HepG2 (cell line): Measurements from ENCODE around the gene LYRM4. TPM values are rescaled to one million over a fixed set of nuclear protein-coding genes. Genes with fewer than 3 reads are reported as not detected.

Experiments used
- DMAP1 ChIP-seq: IDR thresholded peaks from 2 replicates; pipeline ENCODE4 v1.6.1; 2016
- HMGA1 ChIP-seq: sonication (generic); formaldehyde crosslinking; conservative IDR thresholded peaks from 2 replicates; pipeline ENCODE4 v1.4.0; 2020; ENCODE audit warnings: missing genetic modification reagents
- HMGXB4 ChIP-seq, 2 experiments: sonication (generic) in 1 of 2; formaldehyde crosslinking in 1 of 2; IDR thresholded peaks; 2 replicates each; pipeline versions ENCODE4 v1.4.0 to v1.6.1; 2018 to 2020; ENCODE audit warnings: missing genetic modification reagents in 2 of 2, borderline replicate concordance in 1 of 2, low read depth in 1 of 2, mild to moderate bottlenecking in 1 of 2, missing biosample characterization in 1 of 2
- KDM4B ChIP-seq: sonication (generic); formaldehyde crosslinking; IDR thresholded peaks from 2 replicates; pipeline ENCODE4 v1.4.0; 2020; ENCODE audit warnings: missing genetic modification reagents
- MXD3 ChIP-seq: IDR thresholded peaks from 2 replicates; pipeline ENCODE4 v1.6.1; 2016; ENCODE audit warnings: mild to moderate bottlenecking, missing biosample characterization, missing genetic modification reagents
- SMARCE1 ChIP-seq: fragments of 450-650 bp; IDR thresholded peaks from 2 replicates; pipeline ENCODE4 v1.6.1; 2017; ENCODE audit warnings: borderline replicate concordance
- SNAPC2 ChIP-seq: sonication (generic); formaldehyde crosslinking; IDR thresholded peaks from 2 replicates; pipeline ENCODE4 v1.8.1; 2022; ENCODE audit warnings: mild to moderate bottlenecking, missing genetic modification reagents
- TARDBP ChIP-seq: sonication (generic); formaldehyde crosslinking; IDR thresholded peaks from 2 replicates; pipeline ENCODE4 v1.8.0; 2022; ENCODE audit warnings: mild to moderate bottlenecking, missing genetic modification reagents
- U2AF2 ChIP-seq: fragments of 200-400 bp; formaldehyde crosslinking; IDR thresholded peaks from 2 replicates; pipeline ENCODE4 v1.6.1; 2017; ENCODE audit warnings: low read depth, mild to moderate bottlenecking, low read length
- ZBTB8A ChIP-seq: sonication (generic); formaldehyde crosslinking; IDR thresholded peaks from 2 replicates; pipeline ENCODE4 v1.4.0; 2020; ENCODE audit warnings: mild to moderate bottlenecking, low read depth, missing genetic modification reagents, borderline replicate concordance
- ZNF432 ChIP-seq: sonication (generic); formaldehyde crosslinking; IDR thresholded peaks from 2 replicates; pipeline ENCODE4 v1.5.0; 2020; ENCODE audit warnings: missing genetic modification reagents, mild to moderate bottlenecking, borderline replicate concordance
- ZNF550 ChIP-seq: sonication (generic); formaldehyde crosslinking; IDR thresholded peaks from 2 replicates; pipeline ENCODE4 v1.4.0; 2020; ENCODE audit warnings: mild to moderate bottlenecking, missing genetic modification reagents, borderline replicate concordance
- ZNF619 ChIP-seq: sonication (generic); formaldehyde crosslinking; IDR thresholded peaks from 2 replicates; pipeline ENCODE4 v1.4.0; 2020; ENCODE audit warnings: mild to moderate bottlenecking, missing genetic modification reagents
- polyA plus RNA-seq, 8 experiments: library from polyadenylated mRNA; depleted of rRNA in 3 of 8; stranded (reverse) in 7 of 8; unstranded in 1 of 8; fragments of >200 nt; fragmentation: Illumina TruSeq in 4 of 8; extraction: Trizol in 4 of 8; gene quantifications; 2 replicates each; pipeline versions ENCODE4 v1.2.1 to v1.2.3, GENCODE V29; 2011 to 2016; ENCODE audit warnings: low read depth in 4 of 8, missing spikeins in 1 of 8, mixed read lengths in 1 of 8; ENCODE audit not compliant: insufficient read depth in 1 of 8
- total RNA-seq, 5 experiments: library from RNA; depleted of rRNA; stranded (reverse); fragments of >200 nt; fragmentation: Illumina TruSeq; extraction: Trizol; gene quantifications; 2 replicates each; pipeline ENCODE4 v1.2.3, GENCODE V29; 2016; ENCODE audit warnings: low read depth in 1 of 5
- TF ChIP-seq, protein P1 (sequence below): sonication (generic); formaldehyde crosslinking; IDR thresholded peaks from 2 replicates; pipeline ENCODE4 v1.4.0; 2020; ENCODE audit warnings: mild to moderate bottlenecking, missing genetic modification reagents
- TF ChIP-seq, protein P2 (sequence below): sonication (generic); formaldehyde crosslinking; IDR thresholded peaks from 2 replicates; pipeline ENCODE4 v1.5.0; 2020; ENCODE audit warnings: missing genetic modification reagents
- TF ChIP-seq, protein P3 (sequence below): sonication (generic); formaldehyde crosslinking; IDR thresholded peaks from 2 replicates; pipeline ENCODE4 v1.9.0; 2021; ENCODE audit warnings: missing genetic modification reagents, mild to moderate bottlenecking, borderline replicate concordance
- TF ChIP-seq, protein P4 (sequence below): sonication (generic); formaldehyde crosslinking; IDR thresholded peaks from 2 replicates; pipeline ENCODE4 v1.4.0; 2020; ENCODE audit warnings: missing genetic modification reagents, borderline replicate concordance

The LYRM4 gene
- total and polyA plus RNA-seq, 2 of the 13 experiments (the other 11 are each of a cell fraction or from before 2014, with no cell fraction given): 64.6 to 67.5 TPM

GRCh38 chr6:5261545-5262109 lies 877 bp upstream of the LYRM4 start (continued):
- TF ChIP-seq TARDBP (CRISPR knock-in tag) (no peak), ZBTB8A (CRISPR knock-in tag) (no peak), MXD3 (no peak), ZNF550 (no peak), KDM4B (CRISPR knock-in tag) (no peak; the same call in 1 of the 2 replicates), HMGA1 (CRISPR knock-in tag) (no peak), DMAP1 (CRISPR knock-in tag) (no peak), HMGXB4 (CRISPR knock-in tag; IDR thresholded peaks at IDR 0.05; ENCODE audit: borderline replicate concordance in 1 of 2, low read depth in 1 of 2) (0 out of 4 replicates have a peak, but pooled peaks of 1 of the 2 experiments have one; percentile 14), SMARCE1 (no peak), ZNF432 (CRISPR knock-in tag) (no peak), SNAPC2 (CRISPR knock-in tag) (no peak), U2AF2 (no peak), ZNF619 (CRISPR knock-in tag) (no peak)
- TF ChIP-seq, protein P1, sequence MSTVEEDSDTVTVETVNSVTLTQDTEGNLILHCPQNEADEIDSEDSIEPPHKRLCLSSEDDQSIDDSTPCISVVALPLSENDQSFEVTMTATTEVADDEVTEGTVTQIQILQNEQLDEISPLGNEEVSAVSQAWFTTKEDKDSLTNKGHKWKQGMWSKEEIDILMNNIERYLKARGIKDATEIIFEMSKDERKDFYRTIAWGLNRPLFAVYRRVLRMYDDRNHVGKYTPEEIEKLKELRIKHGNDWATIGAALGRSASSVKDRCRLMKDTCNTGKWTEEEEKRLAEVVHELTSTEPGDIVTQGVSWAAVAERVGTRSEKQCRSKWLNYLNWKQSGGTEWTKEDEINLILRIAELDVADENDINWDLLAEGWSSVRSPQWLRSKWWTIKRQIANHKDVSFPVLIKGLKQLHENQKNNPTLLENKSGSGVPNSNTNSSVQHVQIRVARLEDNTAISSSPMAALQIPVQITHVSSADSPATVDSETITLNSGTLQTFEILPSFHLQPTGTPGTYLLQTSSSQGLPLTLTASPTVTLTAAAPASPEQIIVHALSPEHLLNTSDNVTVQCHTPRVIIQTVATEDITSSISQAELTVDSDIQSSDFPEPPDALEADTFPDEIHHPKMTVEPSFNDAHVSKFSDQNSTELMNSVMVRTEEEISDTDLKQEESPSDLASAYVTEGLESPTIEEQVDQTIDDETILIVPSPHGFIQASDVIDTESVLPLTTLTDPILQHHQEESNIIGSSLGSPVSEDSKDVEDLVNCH (CRISPR knock-in tag): no peak
- TF ChIP-seq, protein P2, sequence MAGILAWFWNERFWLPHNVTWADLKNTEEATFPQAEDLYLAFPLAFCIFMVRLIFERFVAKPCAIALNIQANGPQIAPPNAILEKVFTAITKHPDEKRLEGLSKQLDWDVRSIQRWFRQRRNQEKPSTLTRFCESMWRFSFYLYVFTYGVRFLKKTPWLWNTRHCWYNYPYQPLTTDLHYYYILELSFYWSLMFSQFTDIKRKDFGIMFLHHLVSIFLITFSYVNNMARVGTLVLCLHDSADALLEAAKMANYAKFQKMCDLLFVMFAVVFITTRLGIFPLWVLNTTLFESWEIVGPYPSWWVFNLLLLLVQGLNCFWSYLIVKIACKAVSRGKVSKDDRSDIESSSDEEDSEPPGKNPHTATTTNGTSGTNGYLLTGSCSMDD (CRISPR knock-in tag): no peak
- TF ChIP-seq, protein P3, sequence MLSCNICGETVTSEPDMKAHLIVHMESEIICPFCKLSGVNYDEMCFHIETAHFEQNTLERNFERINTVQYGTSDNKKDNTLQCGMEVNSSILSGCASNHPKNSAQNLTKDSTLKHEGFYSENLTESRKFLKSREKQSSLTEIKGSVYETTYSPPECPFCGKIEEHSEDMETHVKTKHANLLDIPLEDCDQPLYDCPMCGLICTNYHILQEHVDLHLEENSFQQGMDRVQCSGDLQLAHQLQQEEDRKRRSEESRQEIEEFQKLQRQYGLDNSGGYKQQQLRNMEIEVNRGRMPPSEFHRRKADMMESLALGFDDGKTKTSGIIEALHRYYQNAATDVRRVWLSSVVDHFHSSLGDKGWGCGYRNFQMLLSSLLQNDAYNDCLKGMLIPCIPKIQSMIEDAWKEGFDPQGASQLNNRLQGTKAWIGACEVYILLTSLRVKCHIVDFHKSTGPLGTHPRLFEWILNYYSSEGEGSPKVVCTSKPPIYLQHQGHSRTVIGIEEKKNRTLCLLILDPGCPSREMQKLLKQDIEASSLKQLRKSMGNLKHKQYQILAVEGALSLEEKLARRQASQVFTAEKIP (CRISPR knock-in tag): no peak
- TF ChIP-seq, protein P4, sequence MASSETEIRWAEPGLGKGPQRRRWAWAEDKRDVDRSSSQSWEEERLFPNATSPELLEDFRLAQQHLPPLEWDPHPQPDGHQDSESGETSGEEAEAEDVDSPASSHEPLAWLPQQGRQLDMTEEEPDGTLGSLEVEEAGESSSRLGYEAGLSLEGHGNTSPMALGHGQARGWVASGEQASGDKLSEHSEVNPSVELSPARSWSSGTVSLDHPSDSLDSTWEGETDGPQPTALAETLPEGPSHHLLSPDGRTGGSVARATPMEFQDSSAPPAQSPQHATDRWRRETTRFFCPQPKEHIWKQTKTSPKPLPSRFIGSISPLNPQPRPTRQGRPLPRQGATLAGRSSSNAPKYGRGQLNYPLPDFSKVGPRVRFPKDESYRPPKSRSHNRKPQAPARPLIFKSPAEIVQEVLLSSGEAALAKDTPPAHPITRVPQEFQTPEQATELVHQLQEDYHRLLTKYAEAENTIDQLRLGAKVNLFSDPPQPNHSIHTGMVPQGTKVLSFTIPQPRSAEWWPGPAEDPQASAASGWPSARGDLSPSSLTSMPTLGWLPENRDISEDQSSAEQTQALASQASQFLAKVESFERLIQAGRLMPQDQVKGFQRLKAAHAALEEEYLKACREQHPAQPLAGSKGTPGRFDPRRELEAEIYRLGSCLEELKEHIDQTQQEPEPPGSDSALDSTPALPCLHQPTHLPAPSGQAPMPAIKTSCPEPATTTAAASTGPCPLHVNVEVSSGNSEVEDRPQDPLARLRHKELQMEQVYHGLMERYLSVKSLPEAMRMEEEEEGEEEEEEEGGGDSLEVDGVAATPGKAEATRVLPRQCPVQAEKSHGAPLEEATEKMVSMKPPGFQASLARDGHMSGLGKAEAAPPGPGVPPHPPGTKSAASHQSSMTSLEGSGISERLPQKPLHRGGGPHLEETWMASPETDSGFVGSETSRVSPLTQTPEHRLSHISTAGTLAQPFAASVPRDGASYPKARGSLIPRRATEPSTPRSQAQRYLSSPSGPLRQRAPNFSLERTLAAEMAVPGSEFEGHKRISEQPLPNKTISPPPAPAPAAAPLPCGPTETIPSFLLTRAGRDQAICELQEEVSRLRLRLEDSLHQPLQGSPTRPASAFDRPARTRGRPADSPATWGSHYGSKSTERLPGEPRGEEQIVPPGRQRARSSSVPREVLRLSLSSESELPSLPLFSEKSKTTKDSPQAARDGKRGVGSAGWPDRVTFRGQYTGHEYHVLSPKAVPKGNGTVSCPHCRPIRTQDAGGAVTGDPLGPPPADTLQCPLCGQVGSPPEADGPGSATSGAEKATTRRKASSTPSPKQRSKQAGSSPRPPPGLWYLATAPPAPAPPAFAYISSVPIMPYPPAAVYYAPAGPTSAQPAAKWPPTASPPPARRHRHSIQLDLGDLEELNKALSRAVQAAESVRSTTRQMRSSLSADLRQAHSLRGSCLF (CRISPR knock-in tag): no peak
